IPS DF 19.7 (cell line): ENCODE data around the gene ZNF473.
A peak's percentile ranks its signal among the peaks of the same experiment; 100 is the strongest.

ENCODE experiments used
- DNase-seq: peaks from one replicate; pipeline ENCODE4 v3.0.0-alpha.2; 2013; ENCODE audit warnings: low read depth, low spot score

The ZNF473 gene

GRCh38 chr19:50025794-50026549, at the start of gene ZNF473:
Gene ZNF473, plus strand, starts transcription at chr19:50026005. Its CDS starts 5,078 bp downstream, at chr19:50031083.
- peak; percentile 79 for DNase-seq

- DNase-seq = no peak
Observed at GRCh38 chr19:49976496-49976895, 49.3 kb upstream of the ZNF473 start.

GRCh38 chr19:49977076-49977475, 48.7 kb upstream of the ZNF473 start:
- no peak for DNase-seq

GRCh38 chr19:49977881-49978280, 47.9 kb upstream of the ZNF473 start:
- DNase-seq = no peak

- no peak for DNase-seq
Observed at GRCh38 chr19:49978324-49978723, 47.5 kb upstream of the ZNF473 start.

- no peak for DNase-seq
Observed at GRCh38 chr19:49981603-49982593, 43.9 kb upstream of the ZNF473 start.

GRCh38 chr19:49983645-49984229, 42.1 kb upstream of the ZNF473 start:
- no peak for DNase-seq

- no peak for DNase-seq
Observed at GRCh38 chr19:49984491-49984890, 41.3 kb upstream of the ZNF473 start.

GRCh38 chr19:49985871-49986270, 39.9 kb upstream of the ZNF473 start:
- no peak for DNase-seq

GRCh38 chr19:49986354-49986753, 39.5 kb upstream of the ZNF473 start:
- DNase-seq = no peak

- DNase-seq = peak; percentile 90
Observed at GRCh38 chr19:49987159-49987698, 38.6 kb upstream of the ZNF473 start.

GRCh38 chr19:49988007-49988406, 37.8 kb upstream of the ZNF473 start:
- DNase-seq = no peak

- no peak for DNase-seq
Observed at GRCh38 chr19:49988433-49988832, 37.4 kb upstream of the ZNF473 start.

- DNase-seq = peak; percentile 64
Observed at GRCh38 chr19:49997709-49998108, 28.1 kb upstream of the ZNF473 start.

- DNase-seq = no peak
Observed at GRCh38 chr19:49999371-50000010, 26.3 kb upstream of the ZNF473 start.

- no peak for DNase-seq
Observed at GRCh38 chr19:50000038-50000840, 25.6 kb upstream of the ZNF473 start.

GRCh38 chr19:50000841-50001557, 24.8 kb upstream of the ZNF473 start:
- DNase-seq = no peak

GRCh38 chr19:50001775-50002174, 24.0 kb upstream of the ZNF473 start:
- no peak for DNase-seq

GRCh38 chr19:50002386-50002960, 23.3 kb upstream of the ZNF473 start:
- no peak for DNase-seq
